ENCODE measurements around the gene ARMCX2.
A peak's percentile ranks its signal among the peaks of the same experiment; 100 is the strongest.

The ARMCX2 gene

DNA sequence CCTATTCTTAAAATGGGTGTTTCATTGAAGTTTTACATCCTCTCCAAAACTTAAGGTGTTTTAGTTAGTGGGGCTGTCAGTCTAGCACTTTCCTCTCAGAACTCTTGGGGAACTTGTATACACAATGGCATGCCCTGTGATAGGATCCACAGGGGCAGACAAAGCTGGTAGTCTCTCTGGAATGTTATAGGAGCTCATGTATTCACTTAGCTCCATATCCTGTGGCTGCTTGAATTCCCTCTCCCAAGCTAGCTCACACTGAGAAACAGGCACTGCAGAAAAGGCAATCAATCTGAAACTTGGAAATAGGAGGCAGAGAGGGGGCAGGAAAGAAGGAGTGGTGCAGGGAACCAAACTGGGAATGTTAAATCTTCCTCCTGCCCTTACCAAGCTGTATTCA, 26.3 kb upstream of the ARMCX2 start:
- TF ChIP-seq, protein P1, sequence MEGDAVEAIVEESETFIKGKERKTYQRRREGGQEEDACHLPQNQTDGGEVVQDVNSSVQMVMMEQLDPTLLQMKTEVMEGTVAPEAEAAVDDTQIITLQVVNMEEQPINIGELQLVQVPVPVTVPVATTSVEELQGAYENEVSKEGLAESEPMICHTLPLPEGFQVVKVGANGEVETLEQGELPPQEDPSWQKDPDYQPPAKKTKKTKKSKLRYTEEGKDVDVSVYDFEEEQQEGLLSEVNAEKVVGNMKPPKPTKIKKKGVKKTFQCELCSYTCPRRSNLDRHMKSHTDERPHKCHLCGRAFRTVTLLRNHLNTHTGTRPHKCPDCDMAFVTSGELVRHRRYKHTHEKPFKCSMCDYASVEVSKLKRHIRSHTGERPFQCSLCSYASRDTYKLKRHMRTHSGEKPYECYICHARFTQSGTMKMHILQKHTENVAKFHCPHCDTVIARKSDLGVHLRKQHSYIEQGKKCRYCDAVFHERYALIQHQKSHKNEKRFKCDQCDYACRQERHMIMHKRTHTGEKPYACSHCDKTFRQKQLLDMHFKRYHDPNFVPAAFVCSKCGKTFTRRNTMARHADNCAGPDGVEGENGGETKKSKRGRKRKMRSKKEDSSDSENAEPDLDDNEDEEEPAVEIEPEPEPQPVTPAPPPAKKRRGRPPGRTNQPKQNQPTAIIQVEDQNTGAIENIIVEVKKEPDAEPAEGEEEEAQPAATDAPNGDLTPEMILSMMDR (IDR thresholded peaks at IDR 0.05; ENCODE audit: unreplicated experiment in 3 of 3), result no peak
- peak overlapping the region; percentile 9 to 73 (median 25) for H3K27ac Mint-ChIP-seq
- H3K36me3 Mint-ChIP-seq (ENCODE audit: low read depth), result no peaks in the 10 kb centered on the region
- H3K27me3 Mint-ChIP-seq (ENCODE audit: low read depth), result no peaks in the 10 kb centered on the region
- H3K4me1 Mint-ChIP-seq, result peaks cover 12% of the 10 kb centered on the region
- no peak overlapping the region for H3K4me3 Mint-ChIP-seq
- peaks cover 4% of the 10 kb centered on the region for H3K9me3 Mint-ChIP-seq

DNA sequence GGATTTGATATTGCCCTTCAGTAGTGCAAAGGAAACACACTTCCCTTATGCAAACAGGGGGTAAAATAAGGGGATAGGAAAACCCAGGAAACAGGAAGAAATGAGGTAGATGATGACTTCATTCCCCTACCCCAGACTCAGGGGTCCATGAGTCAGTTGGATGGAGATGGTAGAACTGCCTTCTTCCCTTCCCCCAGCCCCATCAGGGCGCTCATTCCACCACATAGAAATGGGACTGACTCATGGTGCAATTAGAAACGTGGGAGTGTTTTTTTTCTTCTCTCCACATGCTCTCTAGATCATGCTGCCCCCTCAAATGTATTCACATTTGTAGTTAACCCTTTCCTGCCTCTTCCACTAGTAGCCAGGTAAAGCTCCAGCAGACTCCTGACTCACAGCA, 23.1 kb upstream of the ARMCX2 start:
- H3K4me1 Mint-ChIP-seq, result peaks cover 12% of the 10 kb centered on the region
- H3K36me3 Mint-ChIP-seq (ENCODE audit: low read depth), result no peaks in the 10 kb centered on the region
- no peak overlapping the region for H3K4me3 Mint-ChIP-seq
- no peak overlapping the region for H3K27ac Mint-ChIP-seq
- no peaks in the 10 kb centered on the region for H3K27me3 Mint-ChIP-seq (ENCODE audit: low read depth)
- TF ChIP-seq, protein P1 (IDR thresholded peaks at IDR 0.05; ENCODE audit: unreplicated experiment in 3 of 3), result no peak
- H3K9me3 Mint-ChIP-seq, result peaks cover 6% of the 10 kb centered on the region

DNA sequence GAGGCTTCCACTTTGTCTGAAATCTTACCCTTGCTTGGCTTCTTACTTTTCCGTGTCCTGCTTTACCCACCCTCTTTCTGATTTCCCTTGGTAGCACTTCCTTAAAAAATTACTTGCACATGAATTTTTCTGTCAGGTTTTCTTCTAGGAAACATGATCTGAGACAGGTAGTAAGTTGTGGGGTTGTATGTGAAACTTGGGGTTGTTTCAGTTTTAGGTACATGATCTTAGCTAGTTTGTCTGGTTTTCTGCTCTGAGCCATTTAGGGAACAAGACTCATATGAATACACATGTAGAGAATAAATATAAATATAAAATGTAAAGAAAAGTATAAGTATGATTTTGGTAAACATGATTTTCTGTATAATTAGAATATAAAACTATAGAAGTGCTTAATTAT, 17.4 kb upstream of the ARMCX2 start:
- no peak overlapping the region for H3K27ac Mint-ChIP-seq
- no peaks in the 10 kb centered on the region for H3K27me3 Mint-ChIP-seq (ENCODE audit: low read depth)
- peaks cover 4% of the 10 kb centered on the region for H3K4me1 Mint-ChIP-seq
- no peak overlapping the region for H3K4me3 Mint-ChIP-seq
- H3K9me3 Mint-ChIP-seq, result peaks cover 2% of the 10 kb centered on the region
- TF ChIP-seq, protein P1 (IDR thresholded peaks at IDR 0.05; ENCODE audit: unreplicated experiment in 3 of 3), result no peak
- no peaks in the 10 kb centered on the region for H3K36me3 Mint-ChIP-seq (ENCODE audit: low read depth)

DNA sequence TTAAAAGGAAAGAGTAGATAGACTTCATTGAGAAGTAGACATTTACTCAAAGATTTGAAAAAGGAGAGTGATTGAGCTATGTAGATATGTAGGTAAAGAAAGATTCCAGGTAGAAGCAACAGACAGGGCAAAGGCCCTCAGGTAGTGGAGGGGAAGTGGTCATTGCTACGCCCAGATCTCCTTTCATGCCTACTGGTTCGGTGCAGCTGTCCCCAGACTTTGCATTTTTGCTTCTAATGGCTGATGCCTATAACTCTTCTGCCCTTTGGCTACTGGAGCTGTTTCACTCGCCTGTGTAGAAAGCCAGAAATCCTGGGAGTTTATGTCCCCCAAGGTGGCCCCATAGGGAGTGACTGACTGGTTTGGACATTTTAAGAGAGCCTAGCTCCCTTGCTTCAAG, 16.9 kb upstream of the ARMCX2 start:
- H3K4me1 Mint-ChIP-seq, result peaks cover 4% of the 10 kb centered on the region
- TF ChIP-seq, protein P1 (IDR thresholded peaks at IDR 0.05; ENCODE audit: unreplicated experiment in 3 of 3), result no peak
- no peak overlapping the region for H3K27ac Mint-ChIP-seq
- no peaks in the 10 kb centered on the region for H3K36me3 Mint-ChIP-seq (ENCODE audit: low read depth)
- H3K27me3 Mint-ChIP-seq (ENCODE audit: low read depth), result no peaks in the 10 kb centered on the region
- H3K4me3 Mint-ChIP-seq, result no peak overlapping the region
- H3K9me3 Mint-ChIP-seq, result peaks cover 2% of the 10 kb centered on the region

DNA sequence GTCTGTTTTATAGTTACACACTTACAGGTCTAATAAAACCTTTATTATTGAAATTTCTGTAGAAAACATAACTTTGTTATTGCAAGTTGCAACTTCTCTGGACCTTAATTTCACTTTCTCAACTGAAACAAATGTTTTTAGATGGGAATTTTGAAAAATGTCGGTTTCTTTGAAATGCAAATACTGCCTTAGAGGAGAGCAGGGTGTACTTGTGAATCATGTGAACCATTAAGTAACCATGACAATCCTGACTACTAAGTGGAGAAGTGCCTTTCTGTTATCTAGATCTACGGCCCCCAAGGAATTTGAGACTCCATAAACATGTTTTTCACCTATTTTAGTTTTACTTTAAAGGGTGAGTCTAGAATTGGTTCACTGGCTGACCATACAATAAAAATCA, 8.5 kb upstream of the ARMCX2 start:
- TF ChIP-seq, protein P1 (IDR thresholded peaks at IDR 0.05; ENCODE audit: unreplicated experiment in 3 of 3), result no peak
- Mint-ChIP-seq H3K9me3 (no peaks in the 10 kb centered on the region), H3K36me3 (ENCODE audit: low read depth) (no peaks in the 10 kb centered on the region), H3K4me3 (no peak overlapping the region), H3K27me3 (ENCODE audit: low read depth) (no peaks in the 10 kb centered on the region), H3K4me1 (no peaks in the 10 kb centered on the region), H3K27ac (no peak overlapping the region)

DNA sequence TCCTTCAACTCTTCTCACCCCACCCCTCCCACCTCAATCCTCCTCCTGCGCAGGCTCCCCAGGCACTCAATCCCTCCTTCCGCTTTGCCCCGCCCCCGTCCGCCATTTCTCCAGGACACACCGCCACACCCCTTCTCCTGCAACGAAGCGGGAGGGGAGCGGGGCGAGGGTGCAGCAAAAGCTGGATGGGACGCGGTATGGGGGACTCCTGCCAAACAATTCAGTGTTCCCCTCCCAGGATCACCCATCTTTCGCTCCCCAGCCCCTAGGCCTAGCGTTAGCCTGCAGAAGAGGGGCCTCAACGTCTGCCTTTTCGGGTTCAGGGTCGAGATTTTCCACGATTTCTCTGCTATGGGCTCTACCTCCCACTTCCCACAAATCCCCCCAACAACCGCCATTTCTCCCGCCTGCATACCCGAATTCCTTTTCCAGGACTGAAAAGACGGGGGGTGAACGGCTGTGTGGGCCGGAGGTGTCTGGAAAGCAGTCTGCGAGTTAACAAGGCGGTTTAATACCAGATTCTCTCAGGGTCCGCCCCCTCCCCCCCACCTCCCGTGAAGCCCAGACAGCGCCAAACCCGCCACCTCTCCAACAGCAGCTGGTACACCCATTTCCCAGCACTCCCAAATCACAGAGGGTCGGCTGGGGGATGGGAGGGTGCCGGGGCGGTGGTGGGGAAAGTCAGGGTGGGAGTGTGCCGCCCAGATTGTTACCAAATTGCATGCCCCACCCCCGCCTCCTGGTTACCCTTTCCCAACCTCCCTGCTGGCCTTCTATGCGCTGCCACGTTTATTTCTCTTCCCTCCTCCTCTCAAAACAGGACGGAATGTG, 774 bp downstream of the ARMCX2 start:
- Mint-ChIP-seq H3K9me3 (no peaks in the 10 kb centered on the region), H3K36me3 (ENCODE audit: low read depth) (peaks cover 7% of the 10 kb centered on the region), H3K4me3 (peak overlapping the region; percentile 84 to 95 (median 92)), H3K27ac (peak overlapping the region; percentile 75 to 93 (median 88)), H3K27me3 (ENCODE audit: low read depth) (no peaks in the 10 kb centered on the region), H3K4me1 (no peaks in the 10 kb centered on the region)
- TF ChIP-seq, protein P1 (IDR thresholded peaks at IDR 0.05; ENCODE audit: unreplicated experiment in 3 of 3), result no peak
